IMR-90 (cell line): ENCODE data around the gene HSPG2. TPM values are rescaled to one million over a fixed set of nuclear protein-coding genes. Genes with fewer than 3 reads are reported as not detected.

Experiments used
- ATAC-seq: fragments of 200-7000 bp; cut with Tn5 transposase; 2 replicates; pipeline ENCODE4 v1.9.1; 2020; ENCODE audit warnings: low read depth, mild to moderate bottlenecking, moderate library complexity
- BruUV-seq: library from RNA; stranded (reverse); fragments of 400-500 nt; replicated peaks from 2 replicates; lab custom pipeline; 2021; lab: Mats Ljungman, UMichigan
- CTCF ChIA-PET: fragments of 300-600 bp; formaldehyde crosslinking; extraction: SDS; loops from one replicate; lab custom pipeline; 2021; ENCODE audit warnings: antibody characterized with exemption; lab: Yijun Ruan, JAX
- POLR2A ChIA-PET: fragments of 300-600 bp; sonication (Branson Sonifier 250); formaldehyde crosslinking; loops from one replicate; lab custom pipeline; 2022; ENCODE audit warnings: antibody characterized with exemption; ENCODE audit not compliant: unreplicated experiment; lab: Charles Lee
- DNase-seq: peaks from one replicate; pipeline ENCODE4 v3.0.0; 2013
- H2AFZ ChIP-seq: replicated peaks from 2 replicates; pipeline ENCODE3; 2013; ENCODE audit warnings: low read length, mild to moderate bottlenecking; ENCODE audit not compliant: poor library complexity
- H2AK5ac ChIP-seq: 2 replicates; pipeline ENCODE4 v1.6.1; 2013; ENCODE audit warnings: low read depth, low read length, inconsistent platforms
- H2AK9ac ChIP-seq: replicated peaks from 2 replicates; pipeline ENCODE3; 2013; ENCODE audit warnings: mild to moderate bottlenecking, low read depth, low read length, moderate library complexity; ENCODE audit not compliant: poor library complexity
- H2BK120ac ChIP-seq: 2 replicates; pipeline ENCODE4 v1.6.1; 2013; ENCODE audit warnings: low read depth, low read length, inconsistent platforms
- H2BK15ac ChIP-seq: 3 replicates; pipeline ENCODE4 v1.6.1; 2013; ENCODE audit warnings: low read depth, low read length, inconsistent platforms
- H2BK20ac ChIP-seq: 2 replicates; pipeline ENCODE4 v1.6.1; 2013; ENCODE audit warnings: low read depth, mild to moderate bottlenecking, inconsistent platforms, low read length, moderate library complexity
- H2BK5ac ChIP-seq: 2 replicates; pipeline ENCODE4 v1.6.1; 2013; ENCODE audit warnings: mild to moderate bottlenecking, low read depth, low read length, inconsistent platforms; ENCODE audit not compliant: poor library complexity, severe bottlenecking
- H3K14ac ChIP-seq: replicated peaks from 2 replicates; pipeline ENCODE4 v1.6.1; 2013; ENCODE audit warnings: low read depth, low read length, inconsistent platforms
- H3K18ac ChIP-seq: 2 replicates; pipeline ENCODE4 v1.6.1; 2013; ENCODE audit warnings: low read depth, low read length, control low read depth
- H3K23ac ChIP-seq: 2 replicates; pipeline ENCODE4 v1.6.1; 2013; ENCODE audit warnings: low read depth, low read length, inconsistent platforms
- H3K27ac ChIP-seq: 2 replicates; pipeline ENCODE4 v1.5.1; 2013; ENCODE audit warnings: mild to moderate bottlenecking, control low read depth, low read length; ENCODE audit not compliant: insufficient read depth
- H3K27me3 ChIP-seq: 2 replicates; pipeline ENCODE4 v1.6.1; 2013; ENCODE audit warnings: low read length; ENCODE audit not compliant: control insufficient read depth, insufficient read depth
- H3K36me3 ChIP-seq: 2 replicates; pipeline ENCODE4 v1.6.1; 2013; ENCODE audit warnings: low read length, mixed read lengths; ENCODE audit not compliant: control insufficient read depth, insufficient read depth
- H3K4ac ChIP-seq: 2 replicates; pipeline ENCODE4 v1.6.1; 2013; ENCODE audit warnings: low read depth, low read length, inconsistent platforms
- H3K4me1 ChIP-seq: 2 replicates; pipeline ENCODE4 v1.6.1; 2013; ENCODE audit warnings: low read length, mixed read lengths; ENCODE audit not compliant: control insufficient read depth, insufficient read depth
- H3K4me2 ChIP-seq: 2 replicates; pipeline ENCODE4 v1.6.1; 2013; ENCODE audit warnings: low read depth, mild to moderate bottlenecking, control low read depth, low read length, moderate library complexity
- H3K4me3 ChIP-seq: 2 replicates; pipeline ENCODE4 v1.5.1; 2013; ENCODE audit warnings: low read depth, mild to moderate bottlenecking, control low read depth, low read length, moderate library complexity; ENCODE audit not compliant: insufficient read depth
- H3K56ac ChIP-seq: 2 replicates; pipeline ENCODE4 v1.6.1; 2013; ENCODE audit warnings: low read length, inconsistent platforms; ENCODE audit not compliant: insufficient read depth; ENCODE audit errors: extremely low read depth
- H3K79me1 ChIP-seq, 2 experiments: 2 replicates each; pipeline ENCODE4 v1.6.1; 2013; ENCODE audit warnings: low read length in 2 of 2, inconsistent platforms in 1 of 2, low read depth in 1 of 2
- H3K9ac ChIP-seq: 2 replicates; pipeline ENCODE4 v1.6.1; 2013; ENCODE audit warnings: low read depth, low read length, control low read depth
- H3K9me1 ChIP-seq: 2 replicates; pipeline ENCODE4 v1.6.1; 2013; ENCODE audit warnings: low read length, inconsistent platforms; ENCODE audit not compliant: insufficient read depth
- H3K9me3 ChIP-seq: 2 replicates; pipeline ENCODE4 v1.6.1; 2013; ENCODE audit warnings: low read length; ENCODE audit not compliant: control insufficient read depth, insufficient read depth
- H4K20me1 ChIP-seq: 2 replicates; pipeline ENCODE4 v1.6.1; 2013; ENCODE audit warnings: low read length, inconsistent platforms; ENCODE audit not compliant: insufficient read depth
- H4K5ac ChIP-seq: 2 replicates; pipeline ENCODE4 v1.6.1; 2013; ENCODE audit warnings: mild to moderate bottlenecking, low read depth, low read length, control low read depth
- H4K8ac ChIP-seq, 2 experiments: 2 replicates each; pipeline ENCODE4 v1.6.1; 2013; ENCODE audit warnings: low read depth in 2 of 2, low read length in 2 of 2, control low read depth in 1 of 2, inconsistent platforms in 1 of 2
- H4K91ac ChIP-seq: 2 replicates; pipeline ENCODE4 v1.6.1; 2013; ENCODE audit warnings: low read depth, low read length, inconsistent platforms; ENCODE audit not compliant: insufficient read depth
- BHLHE40 ChIP-seq: fragments of 150-350 bp; IDR thresholded peaks from 2 replicates; pipeline ENCODE4 v1.6.1; 2016; ENCODE audit warnings: mild to moderate bottlenecking, low read depth, low read length
- CEBPB ChIP-seq: IDR thresholded peaks from 2 replicates; pipeline ENCODE4 v1.6.1; 2012; ENCODE audit warnings: low read depth, low read length, improper control_type of control experiment
- FOS ChIP-seq: fragments of 150-350 bp; IDR thresholded peaks from 2 replicates; pipeline ENCODE4 v1.6.1; 2016; ENCODE audit warnings: low read depth, low read length
- MAFK ChIP-seq: IDR thresholded peaks from 2 replicates; pipeline ENCODE4 v1.6.1; 2012; ENCODE audit warnings: low read depth, low read length, improper control_type of control experiment
- MXI1 ChIP-seq: IDR thresholded peaks from 2 replicates; pipeline ENCODE4 v1.6.1; 2012; ENCODE audit warnings: low read depth, mild to moderate bottlenecking, low read length, moderate library complexity, borderline replicate concordance
- NFE2L2 ChIP-seq: fragments of 150-350 bp; IDR thresholded peaks from 2 replicates; pipeline ENCODE4 v1.6.1; 2016; ENCODE audit warnings: low read depth, mild to moderate bottlenecking, low read length
- POLR2A ChIP-seq: IDR thresholded peaks from 2 replicates; pipeline ENCODE4 v1.6.1; 2012; ENCODE audit warnings: mild to moderate bottlenecking, low read depth, low read length
- RFX5 ChIP-seq: IDR thresholded peaks from 2 replicates; pipeline ENCODE4 v1.8.0; 2012; ENCODE audit warnings: low read depth, mild to moderate bottlenecking, low read length, moderate library complexity
- SMC3 ChIP-seq: fragments of 150-350 bp; IDR thresholded peaks from 2 replicates; pipeline ENCODE4 v1.6.1; 2016; ENCODE audit warnings: low read depth, mild to moderate bottlenecking, antibody characterized with exemption, low read length, moderate library complexity
- WGBS, 2 experiments: methylation state at CpG; one replicate each; pipeline versions ENCODE4 v1.1.5 to v1.1.7; 2013; ENCODE audit warnings: missing lambda C conversion rate in 2 of 2; ENCODE audit not compliant: insufficient read length in 1 of 2; ENCODE audit errors: extremely low coverage in 2 of 2; 5-methylcytosine and 5-hydroxymethylcytosine counted together
- dilution Hi-C: fragments of 300-500 bp; cut with HindIII; formaldehyde crosslinking; loops from one replicate; pipeline ENCODE4 v1.14.3; 2018; ENCODE audit warnings: low sequenced_read_pairs; ENCODE audit not compliant: unreplicated experiment
- in situ Hi-C: fragments of 300-500 bp; cut with MboI; formaldehyde crosslinking; loops from 3 replicates; pipeline ENCODE4 v1.14.3; 2019; ENCODE audit warnings: low sequenced_read_pairs, inconsistent platforms, mixed read lengths
- intact Hi-C: fragments of 100-400 bp; cut with micrococcal nuclease; formaldehyde crosslinking; loops from 2 replicates; pipeline ENCODE4 v1.10.0; 2022
- polyA plus RNA-seq, 3 experiments: library from polyadenylated mRNA; depleted of rRNA; stranded (reverse); fragments of >200 nt; gene quantifications; 2 replicates each; pipeline ENCODE4 v1.2.3, GENCODE V29; 2012; ENCODE audit warnings: low replicate concordance in 1 of 3
- total RNA-seq: library from RNA; depleted of rRNA; stranded (reverse); fragments of >200 nt; gene quantifications from 2 replicates; pipeline ENCODE4 v1.2.3, GENCODE V29; 2012
- TF ChIP-seq, protein P1 (sequence below): conservative IDR thresholded peaks from 2 replicates; pipeline ENCODE4 v1.5.1; 2012; ENCODE audit warnings: mild to moderate bottlenecking, low read depth, low read length, improper control_type of control experiment
- TF ChIP-seq, protein P2 (sequence below): fragments of 150-350 bp; IDR thresholded peaks from 2 replicates; pipeline ENCODE4 v1.6.1; 2016; ENCODE audit warnings: low read depth, mild to moderate bottlenecking, low read length, moderate library complexity, borderline replicate concordance

Gene HSPG2
- total and polyA plus RNA-seq, 2 of the 4 experiments (the other 2 are of a cell fraction) = 15.8 to 94.0 TPM

DNA sequence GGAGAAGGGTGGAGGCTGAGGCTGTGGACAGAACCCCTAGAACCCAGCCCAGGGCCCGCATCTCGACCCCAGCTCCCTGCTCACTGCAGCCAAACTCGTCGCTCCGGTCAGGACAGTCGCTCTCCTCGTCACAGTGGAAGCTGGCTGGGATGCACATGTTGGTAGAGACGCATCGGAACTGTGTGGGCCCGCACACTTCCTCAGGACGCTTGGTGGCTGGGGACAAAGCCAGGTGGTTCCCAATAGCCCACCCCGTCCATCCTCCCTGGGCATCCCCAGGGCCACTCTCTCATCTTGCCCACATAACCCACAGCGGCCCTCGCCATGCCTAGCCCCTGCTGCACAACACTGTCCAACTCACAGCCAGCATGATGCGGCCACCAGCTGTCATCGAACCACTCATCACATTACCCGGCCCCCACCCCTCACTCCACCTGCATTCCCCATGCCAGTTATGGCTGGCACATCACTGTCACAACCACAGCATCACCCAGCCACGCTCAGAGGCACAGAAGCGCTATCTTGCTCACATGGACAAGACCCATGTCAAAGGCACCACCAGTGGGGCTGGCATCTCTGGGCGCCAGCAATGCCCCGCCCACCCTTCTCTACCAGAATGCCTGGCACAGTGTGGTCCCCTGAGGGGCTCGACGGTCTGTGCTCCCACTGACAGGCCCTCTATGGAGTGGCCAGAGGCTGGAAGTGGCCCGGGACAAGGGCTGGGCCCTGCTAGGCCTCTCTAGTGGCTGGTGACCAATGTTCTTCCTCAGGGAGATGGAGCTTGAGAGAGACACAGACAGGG lies 51.7 kb downstream of the HSPG2 start:
- in situ Hi-C loops = no loop called here
- H2AK9ac ChIP-seq = peak overlapping the region; percentile 42
- H2BK5ac ChIP-seq = no peak overlapping the region
- H3K4me2 ChIP-seq = no peak overlapping the region
- H3K4me1 ChIP-seq = no peaks in the 10 kb centered on the region
- no peaks in the 10 kb centered on the region for H3K9me3 ChIP-seq
- H3K9me1 ChIP-seq = no peaks in the 10 kb centered on the region; the same call in 1 of the 2 replicates
- dilution Hi-C loops = no loop called here
- H2BK20ac ChIP-seq = no peak overlapping the region
- CTCF ChIA-PET = no interaction called here
- no peak overlapping the region for H4K8ac ChIP-seq
- H2BK15ac ChIP-seq = no peak overlapping the region
- H3K14ac ChIP-seq = no peak overlapping the region
- no TSS peak for BruUV-seq
- no peak for ATAC-seq
- no peak overlapping the region for H3K23ac ChIP-seq
- no peak overlapping the region for H4K5ac ChIP-seq
- no peak overlapping the region for H3K56ac ChIP-seq
- POLR2A ChIA-PET = interaction anchor here (0.6 kb wide), 1 partner anchor 1049 kb away, joined by 4 read pairs; no protein-coding TSS in a partner anchor
- WGBS, 2 experiments = 100% methylated on average over 4 of the region's 24 CpGs; no CpG with 5 or more reads in 1 of the 2 experiments
- no peak overlapping the region for H3K4me3 ChIP-seq
- H2BK120ac ChIP-seq = no peak overlapping the region
- TF ChIP-seq BHLHE40 = no peak
- TF ChIP-seq, protein P1, sequence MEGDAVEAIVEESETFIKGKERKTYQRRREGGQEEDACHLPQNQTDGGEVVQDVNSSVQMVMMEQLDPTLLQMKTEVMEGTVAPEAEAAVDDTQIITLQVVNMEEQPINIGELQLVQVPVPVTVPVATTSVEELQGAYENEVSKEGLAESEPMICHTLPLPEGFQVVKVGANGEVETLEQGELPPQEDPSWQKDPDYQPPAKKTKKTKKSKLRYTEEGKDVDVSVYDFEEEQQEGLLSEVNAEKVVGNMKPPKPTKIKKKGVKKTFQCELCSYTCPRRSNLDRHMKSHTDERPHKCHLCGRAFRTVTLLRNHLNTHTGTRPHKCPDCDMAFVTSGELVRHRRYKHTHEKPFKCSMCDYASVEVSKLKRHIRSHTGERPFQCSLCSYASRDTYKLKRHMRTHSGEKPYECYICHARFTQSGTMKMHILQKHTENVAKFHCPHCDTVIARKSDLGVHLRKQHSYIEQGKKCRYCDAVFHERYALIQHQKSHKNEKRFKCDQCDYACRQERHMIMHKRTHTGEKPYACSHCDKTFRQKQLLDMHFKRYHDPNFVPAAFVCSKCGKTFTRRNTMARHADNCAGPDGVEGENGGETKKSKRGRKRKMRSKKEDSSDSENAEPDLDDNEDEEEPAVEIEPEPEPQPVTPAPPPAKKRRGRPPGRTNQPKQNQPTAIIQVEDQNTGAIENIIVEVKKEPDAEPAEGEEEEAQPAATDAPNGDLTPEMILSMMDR = no peak
- TF ChIP-seq CEBPB = no peak
- TF ChIP-seq MXI1 = no peak
- TF ChIP-seq POLR2A = no peak
- no peak for TF ChIP-seq MAFK
- TF ChIP-seq RFX5 = no peak
- TF ChIP-seq NFE2L2 = no peak
- TF ChIP-seq, protein P2, sequence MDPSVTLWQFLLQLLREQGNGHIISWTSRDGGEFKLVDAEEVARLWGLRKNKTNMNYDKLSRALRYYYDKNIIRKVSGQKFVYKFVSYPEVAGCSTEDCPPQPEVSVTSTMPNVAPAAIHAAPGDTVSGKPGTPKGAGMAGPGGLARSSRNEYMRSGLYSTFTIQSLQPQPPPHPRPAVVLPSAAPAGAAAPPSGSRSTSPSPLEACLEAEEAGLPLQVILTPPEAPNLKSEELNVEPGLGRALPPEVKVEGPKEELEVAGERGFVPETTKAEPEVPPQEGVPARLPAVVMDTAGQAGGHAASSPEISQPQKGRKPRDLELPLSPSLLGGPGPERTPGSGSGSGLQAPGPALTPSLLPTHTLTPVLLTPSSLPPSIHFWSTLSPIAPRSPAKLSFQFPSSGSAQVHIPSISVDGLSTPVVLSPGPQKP = no peak
- no peak for TF ChIP-seq FOS
- TF ChIP-seq SMC3 = no peak
- H3K9ac ChIP-seq = no peak overlapping the region
- no peak overlapping the region for H3K18ac ChIP-seq
- H3K79me1 ChIP-seq = peaks cover 0 to 22% of the 10 kb centered on the region in 2 experiments; a peak in 2 of 4 replicates
- no peaks in the 10 kb centered on the region; the same call in 1 of the 2 replicates for H4K20me1 ChIP-seq
- H4K91ac ChIP-seq = no peak overlapping the region
- H3K4ac ChIP-seq = no peak overlapping the region
- peaks cover 70% of the 10 kb centered on the region for H3K36me3 ChIP-seq
- no peak for DNase-seq
- H3K27ac ChIP-seq = no peak overlapping the region
- no peak overlapping the region for H2AK5ac ChIP-seq
- no peak overlapping the region for H2AFZ ChIP-seq
- intact Hi-C loops = no loop called here
- no peaks in the 10 kb centered on the region for H3K27me3 ChIP-seq
